Activated naive CD4-positive, alpha-beta T cell treated with Interleukin-2 at 50 U/mL for 16 hours (primary cell): ENCODE data around the gene MFSD2B.

Experiments used
- DNase-seq: peaks from one replicate; pipeline ENCODE4 v3.0.0-alpha.2; 2020

MFSD2B gene

GRCh38 chr2:24051833-24052232 lies 41.9 kb downstream of the MFSD2B start:
- no peak for DNase-seq

- no peak for DNase-seq
These were observed 43.1 kb downstream of the MFSD2B start for GRCh38 chr2:24052951-24053350.

- DNase-seq = no peak
These were observed 44.6 kb downstream of the MFSD2B start for GRCh38 chr2:24054366-24055010.

GRCh38 chr2:24055750-24056149 lies 45.9 kb downstream of the MFSD2B start:
- no peak for DNase-seq

GRCh38 chr2:24058564-24059271 lies 48.8 kb downstream of the MFSD2B start:
- DNase-seq = no peak

- DNase-seq = no peak
These were observed 55.5 kb downstream of the MFSD2B start for GRCh38 chr2:24065341-24065740.

- no peak for DNase-seq
These were observed 62.4 kb downstream of the MFSD2B start for GRCh38 chr2:24072259-24072658.

- DNase-seq = no peak
These were observed 63.9 kb downstream of the MFSD2B start for GRCh38 chr2:24073816-24074215.

GRCh38 chr2:24075259-24075658 lies 65.4 kb downstream of the MFSD2B start:
- DNase-seq = no peak
